GM23338 (cell line): ENCODE results near the gene MYO5C. TPM values are rescaled to one million over a fixed set of nuclear protein-coding genes. Genes with fewer than 3 reads are reported as not detected.
A peak's percentile ranks its signal among the peaks of the same experiment; 100 is the strongest.

Experiments
- ATAC-seq: fragments of 200-7000 bp; cut with Tn5 transposase; 3 replicates; pipeline ENCODE4 v1.9.1; 2020
- DNase-seq: peaks from one replicate; pipeline ENCODE4 v3.0.0-alpha.2; 2015; ENCODE audit warnings: low spot score
- H2AFZ ChIP-seq: fragments of 200-600 bp; sonication (generic); 2 replicates; pipeline ENCODE4 v1.8.0; 2016; ENCODE audit warnings: antibody characterized with exemption, mild to moderate bottlenecking, moderate library complexity
- H3F3A ChIP-seq: fragments of 200-600 bp; sonication (generic); replicated peaks from 2 replicates; pipeline ENCODE4 v1.8.0; 2017; ENCODE audit warnings: antibody characterized with exemption, mixed run types, low read depth
- H3K27ac ChIP-seq: fragments of 200-600 bp; sonication (generic); 2 replicates; pipeline ENCODE4 v1.6.1; 2016; ENCODE audit warnings: low read depth
- H3K27me3 ChIP-seq: fragments of 200-600 bp; sonication (generic); 2 replicates; pipeline ENCODE4 v1.8.0; 2016; ENCODE audit warnings: mild to moderate bottlenecking, mixed run types, moderate library complexity; ENCODE audit not compliant: insufficient read depth
- H3K36me3 ChIP-seq: fragments of 200-600 bp; sonication (generic); 2 replicates; pipeline ENCODE4 v1.8.0; 2016; ENCODE audit warnings: mild to moderate bottlenecking; ENCODE audit not compliant: insufficient read depth
- H3K4me1 ChIP-seq: fragments of 200-600 bp; sonication (generic); 2 replicates; pipeline ENCODE4 v1.8.0; 2016; ENCODE audit warnings: mild to moderate bottlenecking, moderate library complexity; ENCODE audit not compliant: insufficient read depth
- H3K4me2 ChIP-seq: fragments of 200-600 bp; sonication (generic); 2 replicates; pipeline ENCODE4 v1.7.1; 2017; ENCODE audit warnings: mixed run types
- H3K4me3 ChIP-seq: fragments of 200-600 bp; sonication (generic); 2 replicates; pipeline ENCODE4 v1.6.1; 2016; ENCODE audit warnings: mixed run types
- H3K79me2 ChIP-seq: fragments of 200-600 bp; sonication (generic); replicated peaks from 2 replicates; pipeline ENCODE4 v1.8.0; 2017; ENCODE audit warnings: mild to moderate bottlenecking; ENCODE audit not compliant: insufficient read depth
- H3K9me2 ChIP-seq: fragments of 200-600 bp; sonication (generic); 2 replicates; pipeline ENCODE4 v1.8.0; 2017; ENCODE audit not compliant: insufficient read depth
- H4K20me1 ChIP-seq: fragments of 200-600 bp; sonication (generic); replicated peaks from 2 replicates; pipeline ENCODE4 v1.8.0; 2017; ENCODE audit warnings: mild to moderate bottlenecking; ENCODE audit not compliant: insufficient read depth
- H3K27ac Mint-ChIP-seq: 2 replicates; pipeline ENCODE4 v1.8.0; 2020; ENCODE audit warnings: inconsistent platforms, mild to moderate bottlenecking, moderate library complexity, mixed read lengths
- H3K27me3 Mint-ChIP-seq: 3 replicates; pipeline ENCODE4 v1.8.0; 2022; ENCODE audit warnings: low read depth, mild to moderate bottlenecking, moderate library complexity, mixed read lengths, inconsistent platforms; ENCODE audit not compliant: insufficient read depth, poor library complexity
- H3K36me3 Mint-ChIP-seq: 3 replicates; pipeline ENCODE4 v1.8.0; 2021; ENCODE audit warnings: low read depth, mild to moderate bottlenecking, inconsistent platforms, moderate library complexity, mixed read lengths
- H3K4me1 Mint-ChIP-seq: 3 replicates; pipeline ENCODE4 v1.8.0; 2020; ENCODE audit warnings: mild to moderate bottlenecking, inconsistent platforms, mixed read lengths
- H3K4me3 Mint-ChIP-seq: 3 replicates; pipeline ENCODE4 v1.8.0; 2021; ENCODE audit warnings: moderate library complexity, mild to moderate bottlenecking, inconsistent platforms, mixed read lengths
- H3K9me3 Mint-ChIP-seq: 3 replicates; pipeline ENCODE4 v1.8.0; 2020; ENCODE audit warnings: moderate library complexity, mild to moderate bottlenecking, inconsistent platforms, mixed read lengths
- CREB1 ChIP-seq: fragments of 250-450 bp; sonication (Bioruptor Pico); IDR thresholded peaks from 2 replicates; pipeline ENCODE4 v1.5.0; 2020; ENCODE audit warnings: low read depth, mild to moderate bottlenecking, moderate library complexity
- ETS1 ChIP-seq: IDR thresholded peaks from 2 replicates; pipeline ENCODE4 v1.6.1; 2016; ENCODE audit warnings: antibody characterized with exemption
- EZH2 ChIP-seq: fragments of 200-600 bp; sonication (generic); IDR thresholded peaks from one replicate; pipeline ENCODE4 v1.8.0; 2017; ENCODE audit warnings: antibody characterized with exemption, mild to moderate bottlenecking, low read depth; ENCODE audit not compliant: unreplicated experiment
- EZH2phosphoT487 ChIP-seq: fragments of 200-600 bp; sonication (generic); IDR thresholded peaks from one replicate; pipeline ENCODE4 v1.8.1; 2018; ENCODE audit warnings: antibody characterized with exemption; ENCODE audit not compliant: unreplicated experiment
- JUNB ChIP-seq: IDR thresholded peaks from one replicate; pipeline ENCODE4 v1.6.1; 2016; ENCODE audit warnings: antibody characterized with exemption; ENCODE audit not compliant: unreplicated experiment
- NANOG ChIP-seq: IDR thresholded peaks from 2 replicates; pipeline ENCODE4 v1.6.1; 2016; ENCODE audit warnings: antibody characterized with exemption, borderline replicate concordance
- POLR2AphosphoS5 ChIP-seq: IDR thresholded peaks from 2 replicates; pipeline ENCODE4 v1.6.1; 2016; ENCODE audit warnings: antibody characterized with exemption, low read depth
- REST ChIP-seq: IDR thresholded peaks from one replicate; pipeline ENCODE4 v1.6.1; 2018; ENCODE audit warnings: antibody characterized with exemption; ENCODE audit not compliant: unreplicated experiment
- STAT1 ChIP-seq: IDR thresholded peaks from one replicate; pipeline ENCODE4 v1.6.1; 2016; ENCODE audit warnings: antibody characterized with exemption; ENCODE audit not compliant: unreplicated experiment
- ZNF114 ChIP-seq: fragments of 250-450 bp; sonication (Bioruptor Pico); IDR thresholded peaks from 2 replicates; pipeline ENCODE4 v1.5.0; 2020; ENCODE audit warnings: mild to moderate bottlenecking, moderate library complexity
- ZNF331 ChIP-seq: fragments of 250-450 bp; sonication (Bioruptor Pico); IDR thresholded peaks from 2 replicates; pipeline ENCODE4 v1.5.0; 2020; ENCODE audit warnings: low read depth, mild to moderate bottlenecking, moderate library complexity
- polyA plus RNA-seq: library from polyadenylated mRNA; unstranded; fragments of >200 nt; fragmentation: Nextera tagmentation; extraction: Ambion mirVana; gene quantifications from 2 replicates; pipeline ENCODE4 v1.2.1, GENCODE V29; 2016
- total RNA-seq: library from RNA; depleted of rRNA; stranded (reverse); fragments of >200 nt; shearing (Covaris generic); gene quantifications from 2 replicates; pipeline ENCODE4 v1.2.3, GENCODE V29; 2014

MYO5C gene
- total and polyA plus RNA-seq, 2 experiments from 2014 or later, result 7.9 to 28.8 TPM

- TF ChIP-seq ETS1 (no peak), NANOG (no peak), STAT1 (no peak), POLR2AphosphoS5 (no peak), EZH2 (no peak), CREB1 (CRISPR knock-in tag) (no peak), JUNB (no peak), EZH2phosphoT487 (no peak), REST (no peak), ZNF114 (CRISPR knock-in tag) (no peak)
Observed at GRCh38 chr15:52206446-52206845, 89.2 kb downstream of the MYO5C start (continued).

- no peak overlapping the region for H3K4me3 ChIP-seq
- peaks cover 4% of the 10 kb centered on the region for H3K27me3 Mint-ChIP-seq
- DNase-seq (no peak), ATAC-seq (no peak)
- H4K20me1 ChIP-seq, result no peaks in the 10 kb centered on the region
- no peak overlapping the region for H3K4me3 Mint-ChIP-seq
- H3K79me2 ChIP-seq, result no peaks in the 10 kb centered on the region
- no peaks in the 10 kb centered on the region for H3K27me3 ChIP-seq
- no peaks in the 10 kb centered on the region for H3K9me3 Mint-ChIP-seq
- H3K27ac Mint-ChIP-seq, result peak overlapping the region; percentile 19; the same call in 1 of the 2 replicates
- H3K9me2 ChIP-seq, result no peaks in the 10 kb centered on the region
- peaks cover 15% of the 10 kb centered on the region for H3K4me1 ChIP-seq
- H3K27ac ChIP-seq, result no peak overlapping the region
- no peak overlapping the region for H2AFZ ChIP-seq
- no peak for TF ChIP-seq NANOG
- no peak for TF ChIP-seq POLR2AphosphoS5
- TF ChIP-seq ZNF114 (CRISPR knock-in tag), result no peak
- TF ChIP-seq EZH2phosphoT487, result no peak
- no peak for TF ChIP-seq ZNF331 (CRISPR knock-in tag)
- no peak overlapping the region for H3K4me2 ChIP-seq
- peaks cover 28% of the 10 kb centered on the region for H3K36me3 Mint-ChIP-seq
- H3F3A ChIP-seq, result no peaks in the 10 kb centered on the region
- peaks cover 8% of the 10 kb centered on the region for H3K4me1 Mint-ChIP-seq
- H3K36me3 ChIP-seq, result peaks cover 7% of the 10 kb centered on the region; the same call in 1 of the 2 replicates
Observed at GRCh38 chr15:52204657-52205056, 90.9 kb downstream of the MYO5C start.
